IPS DF 6.9 (cell line): Measurements from ENCODE around the gene ACOT4.
"Not testable (repeated sequence)": the region's sequence is repeated elsewhere in the genome, so short reads cannot be mapped to it uniquely, and the experiment has no call there.

Experiments used
- DNase-seq: peaks from one replicate; pipeline ENCODE4 v3.0.0-alpha.2; 2013; ENCODE audit warnings: low read depth, low spot score
- H3K27ac ChIP-seq: one replicate; pipeline ENCODE4 v1.5.1; 2013; ENCODE audit warnings: low read length, control low read depth
- H3K27me3 ChIP-seq: 2 replicates; pipeline ENCODE4 v1.6.1; 2013; ENCODE audit warnings: mild to moderate bottlenecking, low read length; ENCODE audit not compliant: control insufficient read depth, insufficient read depth
- H3K36me3 ChIP-seq: 2 replicates; pipeline ENCODE4 v1.6.1; 2013; ENCODE audit warnings: low read length; ENCODE audit not compliant: control insufficient read depth, insufficient read depth
- H3K4me1 ChIP-seq: 2 replicates; pipeline ENCODE4 v1.6.1; 2013; ENCODE audit warnings: low read length; ENCODE audit not compliant: control insufficient read depth, insufficient read depth
- H3K4me3 ChIP-seq: 2 replicates; pipeline ENCODE4 v1.5.1; 2013; ENCODE audit warnings: mild to moderate bottlenecking, low read length
- H3K9me3 ChIP-seq: 2 replicates; pipeline ENCODE4 v1.6.1; 2013; ENCODE audit warnings: low read length, inconsistent platforms; ENCODE audit not compliant: control insufficient read depth, insufficient read depth
- WGBS: extraction: QIAGEN DNeasy Blood & Tissue Kit; methylation state at CpG from one replicate; pipeline ENCODE4 v1.1.7; 2013; ENCODE audit warnings: mixed read lengths, missing lambda C conversion rate; ENCODE audit not compliant: insufficient read length, insufficient coverage; 5-methylcytosine and 5-hydroxymethylcytosine counted together

ACOT4 gene

DNA sequence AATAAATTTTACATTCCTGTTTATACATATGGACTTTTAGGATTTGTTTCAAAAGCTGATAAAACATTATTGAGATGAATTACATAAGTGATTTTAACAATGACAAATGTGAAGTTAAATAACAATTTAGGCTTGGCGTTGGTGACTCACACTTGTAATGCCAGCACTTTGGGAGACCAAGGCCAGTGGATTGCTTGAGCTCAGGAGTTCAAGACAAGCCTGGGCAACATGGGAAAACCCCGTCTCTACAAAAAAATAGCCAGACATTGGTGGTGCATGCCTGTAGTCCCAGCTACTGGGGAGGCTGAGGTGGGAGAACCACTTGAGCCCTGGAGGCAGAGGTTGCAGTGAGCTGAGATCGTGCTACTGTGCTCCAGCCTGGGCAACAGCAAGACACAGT is 15.3 kb upstream of the ACOT4 start:
- no peaks in the 10 kb centered on the region for H3K4me1 ChIP-seq
- no peaks in the 10 kb centered on the region for H3K27me3 ChIP-seq
- no peak overlapping the region for H3K27ac ChIP-seq
- H3K4me3 ChIP-seq: no peak overlapping the region
- no CpG with 5 or more reads among the region's 3 CpGs for WGBS
- DNase-seq: no peak
- no peaks in the 10 kb centered on the region for H3K36me3 ChIP-seq
- no peaks in the 10 kb centered on the region for H3K9me3 ChIP-seq

DNA sequence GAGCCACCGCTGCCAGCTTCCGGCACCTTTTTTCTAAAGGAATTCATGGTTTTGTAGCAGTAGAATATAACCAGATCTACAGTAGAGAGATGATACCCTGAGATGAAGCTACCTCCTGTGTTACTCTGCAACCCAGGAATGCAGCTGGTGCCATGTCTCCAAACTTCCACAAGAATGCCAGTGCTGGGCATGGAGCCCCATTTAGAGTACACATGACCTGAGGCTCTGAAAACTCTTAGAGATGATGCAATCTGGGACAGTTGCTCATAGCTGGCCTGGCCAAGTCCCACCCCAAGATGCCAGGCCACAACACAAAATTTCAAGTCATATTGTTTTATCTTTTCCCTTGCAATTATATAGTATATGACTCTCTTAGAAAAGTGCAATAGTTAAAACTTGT is 14.5 kb upstream of the ACOT4 start:
- not testable (repeated sequence) for H3K27ac ChIP-seq, H3K4me1 ChIP-seq, H3K9me3 ChIP-seq, H3K36me3 ChIP-seq, H3K4me3 ChIP-seq, DNase-seq, H3K27me3 ChIP-seq
- no CpG with 5 or more reads among the region's 2 CpGs for WGBS

DNA sequence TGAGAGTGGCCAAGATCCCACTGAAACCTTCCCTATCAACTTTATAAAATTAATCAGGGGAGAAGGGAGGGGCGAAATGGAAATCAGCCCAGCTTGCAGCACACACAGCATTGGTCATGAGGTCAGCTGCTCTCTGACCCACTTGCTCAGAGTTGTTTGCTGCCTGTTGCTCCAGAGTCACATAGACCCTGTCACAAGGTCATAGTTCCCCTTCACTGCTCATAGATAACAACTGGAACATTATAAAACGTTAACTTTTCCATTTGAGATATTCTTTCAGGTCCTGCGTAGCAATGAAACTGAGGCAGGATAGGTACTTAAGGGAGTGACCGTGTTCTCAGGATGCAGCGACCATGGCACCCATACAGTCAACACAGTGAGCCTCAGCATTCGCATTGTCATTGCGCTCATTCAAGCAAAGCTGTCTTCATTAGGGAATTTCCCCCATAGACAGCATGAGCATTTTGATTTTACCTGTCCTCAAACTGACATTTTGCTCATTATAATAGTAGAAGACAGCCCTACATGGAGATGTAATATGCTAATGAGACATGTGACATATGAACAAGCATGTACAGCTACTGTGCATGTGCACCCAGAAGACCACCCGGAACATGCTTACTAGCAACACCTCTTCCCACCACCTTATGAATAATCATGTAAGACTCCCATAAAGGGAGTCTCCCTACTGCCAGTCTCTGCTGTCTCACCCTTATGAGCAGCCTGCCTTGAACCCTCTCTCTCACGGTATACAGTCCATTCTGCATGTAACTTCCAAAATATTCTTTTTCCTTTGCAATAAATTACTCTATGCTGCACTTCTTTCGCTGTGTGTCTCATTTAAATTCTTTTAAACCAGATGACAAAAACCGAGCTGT is 9.3 kb upstream of the ACOT4 start:
- H3K4me3 ChIP-seq, H3K4me1 ChIP-seq, H3K9me3 ChIP-seq, H3K27me3 ChIP-seq, H3K36me3 ChIP-seq, DNase-seq, H3K27ac ChIP-seq: not testable (repeated sequence)
- WGBS: no CpG with 5 or more reads among the region's 11 CpGs

DNA sequence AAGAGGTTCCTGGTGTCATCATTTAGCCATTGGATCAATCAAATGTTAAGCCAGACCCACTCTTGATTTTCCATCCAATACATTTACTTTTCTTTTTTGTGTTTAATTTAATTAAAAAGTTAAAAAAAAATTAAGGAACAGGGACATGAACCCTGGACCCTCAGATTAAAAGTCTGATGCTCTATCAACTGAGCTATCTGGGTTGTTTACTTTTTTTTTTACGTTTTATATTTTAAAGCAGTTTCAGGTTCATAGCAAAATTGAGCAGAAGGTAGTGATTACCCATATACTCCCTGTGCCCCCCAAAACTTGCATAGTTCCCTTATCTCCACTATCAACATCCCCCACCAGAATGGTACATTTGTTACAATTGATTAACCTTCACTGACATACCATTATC is 3.0 kb upstream of the ACOT4 start:
- Histone ChIP-seq H3K4me3 (no peak overlapping the region), H3K27ac (no peak overlapping the region), H3K36me3 (no peaks in the 10 kb centered on the region), H3K9me3 (no peaks in the 10 kb centered on the region), H3K4me1 (no peaks in the 10 kb centered on the region), H3K27me3 (no peaks in the 10 kb centered on the region)
- DNase-seq: no peak
- no CpG with 5 or more reads among the region's 1 CpG for WGBS

DNA sequence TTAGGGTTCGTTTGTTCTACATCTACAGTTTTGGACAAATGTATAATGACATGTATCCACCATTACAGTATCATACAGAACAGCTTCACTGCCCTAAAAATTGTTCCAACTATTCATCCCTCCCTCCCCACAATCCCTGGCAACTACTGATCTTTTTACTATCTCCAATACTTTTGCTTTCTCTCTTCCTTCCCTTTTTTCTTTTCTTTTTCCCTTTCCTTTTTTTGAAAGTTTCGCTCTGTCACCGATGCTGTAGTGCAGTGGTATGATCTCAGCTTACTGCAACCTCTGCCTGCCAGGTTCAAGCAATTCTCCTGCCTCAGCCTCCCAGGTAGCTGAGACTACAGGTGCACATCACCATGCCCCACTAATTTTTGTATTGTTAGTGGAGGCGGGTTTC is 2.6 kb upstream of the ACOT4 start:
- DNase-seq: no peak
- no CpG with 5 or more reads among the region's 4 CpGs for WGBS
- no peaks in the 10 kb centered on the region for H3K9me3 ChIP-seq
- no peak overlapping the region for H3K4me3 ChIP-seq
- H3K27me3 ChIP-seq: no peaks in the 10 kb centered on the region
- H3K27ac ChIP-seq: no peak overlapping the region
- H3K36me3 ChIP-seq: no peaks in the 10 kb centered on the region
- H3K4me1 ChIP-seq: no peaks in the 10 kb centered on the region

DNA sequence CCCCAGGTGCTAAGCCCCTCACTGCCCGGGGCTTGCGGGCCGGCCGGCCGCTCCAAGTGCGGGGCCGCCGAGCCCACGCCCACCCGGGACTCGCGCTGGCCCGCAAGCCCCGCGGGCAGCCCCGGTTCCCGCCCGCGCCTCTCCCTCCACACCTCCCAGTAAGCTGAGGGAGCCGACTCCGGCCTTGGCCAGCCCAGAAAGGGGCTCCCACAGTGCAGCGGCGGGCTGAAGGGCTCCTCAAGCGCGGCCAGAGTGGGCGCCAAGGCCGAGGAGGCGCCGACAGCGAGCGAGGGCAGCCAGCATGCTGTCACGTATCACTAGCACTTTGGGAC is 1.0 kb upstream of the ACOT4 start:
- H3K27ac ChIP-seq, H3K27me3 ChIP-seq, DNase-seq, H3K36me3 ChIP-seq, H3K4me3 ChIP-seq, H3K4me1 ChIP-seq, H3K9me3 ChIP-seq: not testable (repeated sequence)
- WGBS: no CpG with 5 or more reads among the region's 32 CpGs

DNA sequence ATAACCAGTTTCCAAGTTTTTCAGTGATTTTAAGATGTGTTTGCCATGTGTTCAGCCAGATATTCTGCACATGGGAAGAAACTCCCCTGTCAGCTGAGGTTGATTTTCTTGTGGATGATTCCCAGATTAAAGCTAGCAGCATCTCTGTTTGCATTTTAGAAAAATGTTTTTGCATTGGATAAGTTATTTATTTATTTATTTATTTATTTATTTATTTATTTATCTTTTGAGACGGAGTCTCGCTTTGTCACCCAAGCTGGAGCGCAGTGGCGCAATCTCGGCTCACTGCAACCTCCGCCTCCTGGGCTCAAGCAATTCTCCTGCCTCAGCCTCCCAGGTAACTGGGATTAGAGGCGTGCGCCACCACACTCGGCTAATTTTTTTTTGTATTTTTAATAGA is 2.8 kb downstream of the ACOT4 start:
- Histone ChIP-seq H3K4me3 (no peak overlapping the region), H3K9me3 (no peaks in the 10 kb centered on the region), H3K4me1 (no peaks in the 10 kb centered on the region), H3K27ac (no peak overlapping the region), H3K27me3 (no peaks in the 10 kb centered on the region), H3K36me3 (no peaks in the 10 kb centered on the region)
- no CpG with 5 or more reads among the region's 9 CpGs for WGBS
- DNase-seq: no peak

DNA sequence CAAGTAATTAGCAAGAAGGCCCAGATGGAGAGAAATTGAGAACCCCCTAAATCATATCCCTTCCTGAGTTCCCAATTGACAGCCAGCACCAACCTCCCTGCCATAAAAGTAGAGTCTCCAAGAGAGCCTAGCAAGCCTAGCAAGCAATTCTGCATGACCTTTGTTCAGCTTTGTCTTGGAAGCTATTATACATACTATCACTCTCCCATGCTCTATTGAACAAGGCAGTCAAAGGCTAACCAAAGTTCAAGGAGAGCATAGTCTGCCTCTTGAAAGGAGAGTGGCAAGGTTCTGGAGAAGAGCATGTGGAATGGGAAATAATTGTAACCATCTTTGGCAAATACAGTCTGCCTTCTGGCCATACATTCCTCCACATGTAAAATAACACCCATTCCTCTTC is 7.8 kb downstream of the ACOT4 start:
- H3K27me3 ChIP-seq: no peaks in the 10 kb centered on the region
- H3K9me3 ChIP-seq: no peaks in the 10 kb centered on the region
- DNase-seq: no peak
- H3K36me3 ChIP-seq: no peaks in the 10 kb centered on the region
- no peak overlapping the region for H3K4me3 ChIP-seq
- no peaks in the 10 kb centered on the region for H3K4me1 ChIP-seq
- no peak overlapping the region for H3K27ac ChIP-seq

DNA sequence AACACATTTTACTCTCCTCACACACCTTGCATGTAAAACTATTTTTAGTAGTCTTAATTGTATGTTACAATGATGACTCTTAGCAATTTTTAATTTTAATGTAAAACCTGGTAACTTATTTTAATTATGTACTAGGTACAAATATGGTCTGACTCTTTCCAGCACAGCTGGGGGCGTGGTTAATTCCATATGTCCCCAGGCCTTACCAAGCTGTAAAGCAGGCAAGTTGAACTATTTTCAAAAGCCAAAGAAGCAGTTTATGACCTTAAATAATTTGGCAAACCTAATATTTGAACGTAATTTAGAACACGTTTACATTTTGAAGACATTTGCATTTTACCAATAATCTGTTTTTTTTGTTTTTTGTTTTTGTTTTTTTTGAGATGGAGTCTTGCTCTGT is 11.3 kb downstream of the ACOT4 start:
- Histone ChIP-seq H3K4me3 (no peak overlapping the region), H3K27ac (no peak overlapping the region), H3K4me1 (no peaks in the 10 kb centered on the region), H3K9me3 (no peaks in the 10 kb centered on the region), H3K27me3 (no peaks in the 10 kb centered on the region), H3K36me3 (no peaks in the 10 kb centered on the region)
- no CpG with 5 or more reads among the region's 3 CpGs for WGBS
- no peak for DNase-seq

DNA sequence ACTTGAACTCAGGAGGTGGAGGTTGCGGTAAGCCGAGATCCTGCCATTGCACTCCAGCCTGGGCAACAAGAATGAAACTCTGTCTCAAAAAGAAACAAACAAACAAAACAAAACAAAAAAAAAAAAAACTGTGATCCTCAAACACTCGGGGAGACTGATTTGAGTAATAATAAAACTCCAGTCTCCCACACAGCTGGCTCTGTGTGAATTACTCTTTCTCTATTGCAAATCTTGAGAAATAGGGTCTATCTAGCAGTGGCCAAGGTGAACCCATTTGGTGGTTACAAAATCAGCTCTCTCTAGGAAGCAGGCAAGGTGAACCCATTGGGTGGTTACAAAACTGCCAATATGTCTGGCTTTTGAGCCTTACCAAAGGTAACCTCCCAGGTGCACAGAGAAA is 14.6 kb downstream of the ACOT4 start:
- no peak overlapping the region for H3K27ac ChIP-seq
- no peak overlapping the region for H3K4me3 ChIP-seq
- no peak for DNase-seq
- no peaks in the 10 kb centered on the region for H3K4me1 ChIP-seq
- no CpG with 5 or more reads among the region's 3 CpGs for WGBS
- H3K9me3 ChIP-seq: no peaks in the 10 kb centered on the region
- H3K36me3 ChIP-seq: no peaks in the 10 kb centered on the region
- H3K27me3 ChIP-seq: no peaks in the 10 kb centered on the region

DNA sequence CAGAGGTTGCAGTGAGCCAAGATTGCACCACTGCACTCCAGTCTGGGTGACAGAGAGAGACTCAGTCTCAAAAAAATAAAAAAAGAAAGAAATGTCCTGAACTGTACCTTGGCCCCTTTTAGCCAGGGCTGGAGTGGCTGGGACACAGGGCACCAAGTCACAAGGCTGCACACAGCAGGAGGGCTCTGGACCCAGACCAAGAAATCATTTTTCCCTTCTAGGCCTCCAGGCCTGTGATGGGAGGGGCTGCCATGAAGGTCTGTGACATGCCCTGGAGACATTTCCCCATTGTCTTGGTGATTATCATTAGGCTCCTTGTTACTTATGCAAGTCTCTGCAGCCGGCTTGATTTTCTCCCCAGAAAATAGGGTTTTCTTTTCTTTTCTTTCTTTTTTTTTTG is 15.6 kb downstream of the ACOT4 start:
- H3K4me3 ChIP-seq: no peak overlapping the region
- no peaks in the 10 kb centered on the region for H3K4me1 ChIP-seq
- H3K27ac ChIP-seq: no peak overlapping the region
- no peaks in the 10 kb centered on the region for H3K36me3 ChIP-seq
- no peaks in the 10 kb centered on the region for H3K27me3 ChIP-seq
- no CpG with 5 or more reads among the region's 1 CpG for WGBS
- H3K9me3 ChIP-seq: no peaks in the 10 kb centered on the region
- DNase-seq: no peak
